HEK293 (cell line): Measurements from ENCODE around the gene DEUP1.

Experiments used
- CTCF ChIA-PET: fragments of 350-600 bp; formaldehyde crosslinking; extraction: SDS; loops from one replicate; lab custom pipeline; 2021; ENCODE audit warnings: antibody characterized with exemption; lab: Yijun Ruan, JAX
- POLR2A ChIA-PET: fragments of 300-600 bp; formaldehyde crosslinking; extraction: SDS; loops from one replicate; lab custom pipeline; 2020; ENCODE audit warnings: antibody characterized with exemption, inconsistent platforms; lab: Yijun Ruan, JAX
- H3K27ac ChIP-seq: fragments of 200-500 bp; sonication (Bioruptor generic); 2 replicates; pipeline ENCODE4 v1.5.1; 2014; ENCODE audit warnings: low read depth, low read length, control low read depth, inconsistent platforms; ENCODE audit errors: extremely low read depth
- H3K36me3 ChIP-seq, 2 experiments: fragments of 200-500 bp in 1 of 2; sonication (Bioruptor generic) in 1 of 2; 1 replicate in 1 of 2; 2 replicates in 1 of 2; pipeline ENCODE4 v1.5.1; 2014 to 2017; ENCODE audit warnings: inconsistent platforms in 2 of 2, low read length in 2 of 2; ENCODE audit not compliant: control insufficient read depth in 2 of 2, insufficient read depth in 1 of 2
- H3K4me1 ChIP-seq: fragments of 200-500 bp; sonication (Bioruptor generic); 2 replicates; pipeline ENCODE4 v1.5.1; 2014; ENCODE audit warnings: mild to moderate bottlenecking, low read length, inconsistent platforms; ENCODE audit not compliant: control insufficient read depth, insufficient read depth
- H3K4me3 ChIP-seq: 2 replicates; pipeline ENCODE4 v1.5.1; 2011; ENCODE audit warnings: low read depth, mild to moderate bottlenecking, control low read depth, low read length, moderate library complexity
- H3K9me3 ChIP-seq: fragments of 200-500 bp; sonication (Bioruptor generic); 2 replicates; pipeline ENCODE4 v1.5.1; 2014; ENCODE audit warnings: low read depth, low read length, inconsistent platforms; ENCODE audit not compliant: control insufficient read depth, insufficient read depth
- EGR2 ChIP-seq: fragments of 450-650 bp; formaldehyde crosslinking; IDR thresholded peaks from 2 replicates; pipeline ENCODE4 v1.5.1; 2016; ENCODE audit warnings: low read depth, missing biosample characterization, missing genetic modification characterization
- GLIS1 ChIP-seq: fragments of 450-650 bp; formaldehyde crosslinking; IDR thresholded peaks from 2 replicates; pipeline ENCODE4 v1.5.1; 2016; ENCODE audit warnings: missing biosample characterization, missing genetic modification characterization
- PRDM10 ChIP-seq: fragments of 450-650 bp; formaldehyde crosslinking; IDR thresholded peaks from 2 replicates; pipeline ENCODE4 v1.5.1; 2016; ENCODE audit warnings: missing biosample characterization, missing genetic modification characterization
- SCRT2 ChIP-seq: fragments of 450-650 bp; formaldehyde crosslinking; IDR thresholded peaks from 2 replicates; pipeline ENCODE4 v1.5.1; 2016; ENCODE audit warnings: missing biosample characterization, missing genetic modification characterization
- SP3 ChIP-seq: fragments of 450-650 bp; formaldehyde crosslinking; IDR thresholded peaks from 2 replicates; pipeline ENCODE4 v1.5.1; 2016; ENCODE audit warnings: missing biosample characterization, missing genetic modification characterization
- SP7 ChIP-seq: fragments of 450-650 bp; formaldehyde crosslinking; IDR thresholded peaks from 2 replicates; pipeline ENCODE4 v1.5.1; 2016; ENCODE audit warnings: missing biosample characterization, missing genetic modification characterization
- ZBTB10 ChIP-seq: fragments of 450-650 bp; formaldehyde crosslinking; IDR thresholded peaks from 2 replicates; pipeline ENCODE4 v1.5.1; 2016; ENCODE audit warnings: missing biosample characterization, missing genetic modification characterization
- ZNF184 ChIP-seq: fragments of 450-650 bp; IDR thresholded peaks from 2 replicates; pipeline ENCODE4 v1.5.1; 2018; ENCODE audit warnings: missing biosample characterization, mild to moderate bottlenecking, missing genetic modification characterization
- ZNF280D ChIP-seq: fragments of 450-650 bp; formaldehyde crosslinking; IDR thresholded peaks from 2 replicates; pipeline ENCODE4 v1.5.1; 2016; ENCODE audit warnings: missing biosample characterization, missing genetic modification characterization
- ZNF335 ChIP-seq: fragments of 450-650 bp; formaldehyde crosslinking; conservative IDR thresholded peaks from 2 replicates; pipeline ENCODE4 v1.5.1; 2016; ENCODE audit warnings: missing biosample characterization, missing genetic modification characterization
- ZNF354C ChIP-seq: fragments of 450-650 bp; formaldehyde crosslinking; IDR thresholded peaks from 2 replicates; pipeline ENCODE4 v1.5.1; 2016; ENCODE audit warnings: missing biosample characterization, missing genetic modification characterization, low read depth, borderline replicate concordance
- ZNF596 ChIP-seq: fragments of 450-650 bp; IDR thresholded peaks from 2 replicates; pipeline ENCODE4 v1.5.0; 2018; ENCODE audit warnings: missing biosample characterization, mild to moderate bottlenecking, missing genetic modification characterization, moderate library complexity
- ZNF677 ChIP-seq: fragments of 450-650 bp; IDR thresholded peaks from 2 replicates; pipeline ENCODE4 v1.5.0; 2018; ENCODE audit warnings: missing biosample characterization, mild to moderate bottlenecking, missing genetic modification characterization, moderate library complexity

DEUP1 gene

DNA sequence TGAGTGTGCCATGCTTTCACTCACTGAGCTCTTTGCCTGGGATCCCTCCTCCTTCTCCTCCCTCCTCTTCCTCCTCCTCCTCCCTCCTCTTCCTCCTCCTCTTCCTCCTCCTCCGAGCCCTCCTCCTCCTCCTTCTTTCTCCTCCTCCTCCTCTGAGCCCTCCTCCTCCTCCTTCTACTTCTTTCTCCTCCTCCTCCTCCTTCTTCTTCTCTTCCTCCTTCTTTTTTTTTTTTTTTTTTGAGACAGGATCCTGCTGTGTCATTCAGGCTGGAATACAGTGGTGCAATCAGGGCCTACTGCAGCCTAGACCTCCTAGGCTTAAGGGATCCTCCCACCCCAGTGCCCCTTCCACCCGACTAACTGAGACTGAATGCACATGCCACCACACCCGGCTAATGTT, 62.3 kb downstream of the DEUP1 start (continued):
- TF ChIP-seq ZBTB10 (tag by site-specific recombination) (no peak), PRDM10 (tag by site-specific recombination) (no peak), ZNF280D (tag by site-specific recombination) (no peak), ZNF677 (tag by site-specific recombination) (no peak), SP3 (tag by site-specific recombination) (peak; percentile 44; the same call in 1 of the 2 replicates)
- TF ChIP-seq, all 188 proteins: peak for 4

GRCh38 chr11:93393386-93393785, 62.8 kb downstream of the DEUP1 start:
- POLR2A ChIA-PET: no interaction called here

DNA sequence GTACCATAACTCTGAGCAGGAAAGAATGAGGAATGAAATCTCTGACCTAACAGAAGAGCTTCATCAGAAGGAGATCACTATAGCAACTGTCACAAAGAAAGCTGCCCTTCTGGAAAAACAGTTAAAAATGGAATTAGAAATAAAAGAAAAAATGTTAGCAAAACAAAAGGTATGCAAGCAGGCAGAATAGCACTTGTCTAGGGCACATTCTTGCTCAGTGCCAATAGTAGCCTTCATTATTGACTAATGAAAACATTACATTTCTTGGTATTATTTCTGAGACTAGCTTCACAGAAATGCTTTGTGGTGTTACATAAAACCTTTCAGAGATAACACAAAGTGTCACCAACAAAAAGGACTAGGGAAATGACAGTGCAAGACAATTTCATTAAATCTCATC, 63.9 kb downstream of the DEUP1 start:
- Histone ChIP-seq H3K4me1 (no peaks in the 10 kb centered on the region), H3K27ac (no peak overlapping the region), H3K4me3 (no peak overlapping the region), H3K36me3 (no peaks in the 10 kb centered on the region), H3K9me3 (no peaks in the 10 kb centered on the region)
- CTCF ChIA-PET: no interaction called here
- peak; percentile 47; the same call in 1 of the 2 replicates for TF ChIP-seq SCRT2 (tag by site-specific recombination)
- TF ChIP-seq ZNF335 (tag by site-specific recombination): no peak
- POLR2A ChIA-PET: no interaction called here

More at GRCh38 chr11:93393386-93393785, 62.8 kb downstream of the DEUP1 start:
- no peak overlapping the region for H3K4me3 ChIP-seq
- CTCF ChIA-PET: no interaction called here
- no peak overlapping the region for H3K27ac ChIP-seq
- H3K4me1 ChIP-seq: no peaks in the 10 kb centered on the region
- H3K9me3 ChIP-seq: no peaks in the 10 kb centered on the region
- H3K36me3 ChIP-seq: no peaks in the 10 kb centered on the region
- TF ChIP-seq SP7 (no peak), GLIS1 (tag by site-specific recombination) (no peak), EGR2 (tag by site-specific recombination) (no peak), ZNF184 (tag by site-specific recombination) (no peak), ZNF596 (tag by site-specific recombination) (no peak), ZNF354C (tag by site-specific recombination) (no peak)
